ENCODE measurements around the gene KPTN.

DNA sequence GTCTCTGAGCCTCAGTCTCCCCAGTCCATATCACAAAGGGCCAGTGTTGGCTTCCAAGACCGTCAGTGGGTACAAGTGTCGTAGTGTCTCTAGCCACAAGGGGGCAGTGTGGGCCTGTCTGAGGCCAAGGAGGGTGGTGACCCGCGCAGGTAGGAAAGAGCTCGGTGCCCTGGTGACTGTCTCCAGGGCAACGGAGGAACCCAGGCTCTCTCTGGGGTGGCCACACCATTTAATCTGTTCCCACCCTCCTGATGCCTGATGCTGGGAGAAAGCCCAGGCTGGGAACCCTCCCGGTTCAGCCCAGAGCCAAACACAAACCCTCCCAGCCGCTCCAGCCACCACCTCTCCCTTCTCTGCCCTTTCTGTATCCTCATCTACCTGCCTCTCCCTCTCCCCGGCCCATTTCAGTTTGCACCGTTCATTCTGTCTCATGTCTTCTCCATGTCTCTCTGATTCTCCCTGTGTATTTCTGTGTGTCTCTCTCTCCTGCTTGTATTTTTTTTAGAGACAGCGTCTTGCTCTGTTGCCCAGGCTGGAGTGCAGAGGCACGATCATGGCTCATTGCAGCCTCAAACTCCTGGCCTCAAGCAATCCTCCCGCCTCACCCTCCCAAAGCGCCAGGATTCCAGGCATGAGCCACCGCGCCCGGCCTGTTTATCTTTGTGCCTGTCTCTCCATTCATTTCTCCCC lies 47.2 kb downstream of the KPTN start:
- TF ChIP-seq, protein P1, sequence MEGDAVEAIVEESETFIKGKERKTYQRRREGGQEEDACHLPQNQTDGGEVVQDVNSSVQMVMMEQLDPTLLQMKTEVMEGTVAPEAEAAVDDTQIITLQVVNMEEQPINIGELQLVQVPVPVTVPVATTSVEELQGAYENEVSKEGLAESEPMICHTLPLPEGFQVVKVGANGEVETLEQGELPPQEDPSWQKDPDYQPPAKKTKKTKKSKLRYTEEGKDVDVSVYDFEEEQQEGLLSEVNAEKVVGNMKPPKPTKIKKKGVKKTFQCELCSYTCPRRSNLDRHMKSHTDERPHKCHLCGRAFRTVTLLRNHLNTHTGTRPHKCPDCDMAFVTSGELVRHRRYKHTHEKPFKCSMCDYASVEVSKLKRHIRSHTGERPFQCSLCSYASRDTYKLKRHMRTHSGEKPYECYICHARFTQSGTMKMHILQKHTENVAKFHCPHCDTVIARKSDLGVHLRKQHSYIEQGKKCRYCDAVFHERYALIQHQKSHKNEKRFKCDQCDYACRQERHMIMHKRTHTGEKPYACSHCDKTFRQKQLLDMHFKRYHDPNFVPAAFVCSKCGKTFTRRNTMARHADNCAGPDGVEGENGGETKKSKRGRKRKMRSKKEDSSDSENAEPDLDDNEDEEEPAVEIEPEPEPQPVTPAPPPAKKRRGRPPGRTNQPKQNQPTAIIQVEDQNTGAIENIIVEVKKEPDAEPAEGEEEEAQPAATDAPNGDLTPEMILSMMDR (IDR thresholded peaks at IDR 0.05; ENCODE audit: insufficient read depth, low read depth, low read length) = peak; percentile 62
- no peak for TF ChIP-seq EZH2 (IDR thresholded peaks at IDR 0.05; ENCODE audit: insufficient read depth, low read length)

Measured in astrocyte (in vitro differentiated cells and primary cell).